ENCODE data around the gene AGXT2. TPM values are rescaled to one million over a fixed set of nuclear protein-coding genes. Genes with fewer than 3 reads are reported as not detected.

The AGXT2 gene
- total RNA-seq, 2 experiments from 2014 or later, result not detected

- no peak for DNase-seq
- Mint-ChIP-seq H3K4me3 (no peak overlapping the region), H3K27me3 (peaks cover 32% of the 10 kb centered on the region), H3K4me1 (ENCODE audit: low read depth) (no peaks in the 10 kb centered on the region), H3K36me3 (no peaks in the 10 kb centered on the region), H3K27ac (no peak overlapping the region), H3K9me3 (no peaks in the 10 kb centered on the region)
- ChIA-PET CTCF (interaction anchor here (0.8 to 4.5 kb wide), 21 partner anchors 8 to 922 kb away, joined by 3 to 52 read pairs (median 5); partner anchors contain the start of genes AGXT2 and DNAJC21), POLR2A (no interaction called here)
- intact Hi-C loops (cut with micrococcal nuclease), result no loop called here
Observed at GRCh38 chr5:35004200-35004599, 43.5 kb downstream of the AGXT2 start.

DNA sequence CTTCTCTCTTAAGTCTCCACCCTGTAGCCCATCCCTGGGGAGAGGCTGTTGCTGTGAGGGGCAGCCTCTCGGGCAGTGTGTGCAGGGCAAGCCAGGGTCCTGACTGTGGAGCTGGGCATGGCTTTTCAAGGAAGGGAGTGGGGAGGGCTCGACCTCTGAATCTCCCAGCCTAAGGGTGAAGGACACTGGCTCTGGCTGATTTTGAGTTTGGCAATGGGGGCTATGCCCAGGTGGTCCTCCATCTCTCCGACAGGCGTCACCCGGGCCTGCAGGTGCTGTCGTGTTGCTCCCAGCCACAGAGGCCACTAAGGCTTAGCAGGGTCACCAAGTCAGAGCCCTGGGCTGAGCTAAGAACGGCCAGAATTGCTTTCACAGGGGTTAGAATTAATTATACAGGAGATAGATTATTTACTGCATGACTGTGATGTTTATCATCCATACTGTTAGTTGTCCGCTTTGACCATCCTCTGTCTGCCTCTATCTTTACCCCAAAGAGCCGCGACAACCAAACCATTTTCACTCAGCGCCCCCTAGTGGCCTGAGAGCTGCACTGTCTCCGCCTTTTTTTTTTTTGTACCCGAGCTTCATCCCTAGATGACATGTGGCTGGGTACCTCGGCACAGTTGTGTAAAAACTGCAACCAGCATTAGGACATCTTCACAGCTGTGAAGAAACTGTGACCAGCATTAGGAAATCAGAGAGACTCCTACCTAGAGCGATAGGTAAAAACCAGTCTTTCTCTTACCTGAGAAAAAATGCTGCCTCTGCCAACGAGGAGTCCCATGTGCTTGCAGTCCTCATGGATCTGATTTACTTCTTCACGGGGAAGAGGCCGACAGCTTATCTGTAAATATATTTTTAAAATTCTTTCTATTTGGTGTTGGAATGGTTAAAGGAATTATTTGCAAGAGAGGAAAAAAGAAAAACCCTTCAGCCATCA, 44.5 kb downstream of the AGXT2 start:
- no peaks in the 10 kb centered on the region for H3K9me3 Mint-ChIP-seq
- peaks cover 29% of the 10 kb centered on the region for H3K27me3 Mint-ChIP-seq
- no peaks in the 10 kb centered on the region for H3K4me1 Mint-ChIP-seq (ENCODE audit: low read depth)
- no peak overlapping the region for H3K27ac Mint-ChIP-seq
- ChIA-PET POLR2A (no interaction called here), CTCF (interaction anchor here (0.6 to 4.5 kb wide), 37 partner anchors 9 to 923 kb away, joined by 3 to 52 read pairs (median 4); partner anchors contain the start of genes AGXT2, BRIX1, DNAJC21 and RAD1)
- peak; percentile 69 for DNase-seq
- H3K4me3 Mint-ChIP-seq, result no peak overlapping the region
- no peaks in the 10 kb centered on the region for H3K36me3 Mint-ChIP-seq
- intact Hi-C loops (cut with micrococcal nuclease), result loop anchor here (1.0 to 2.0 kb wide), 5 partner anchors 45 to 528 kb away; partner anchors contain the start of genes BRIX1 and RAD1

- ChIA-PET CTCF (interaction anchor here (0.7 to 4.5 kb wide), 7 partner anchors 9 to 528 kb away, joined by 3 to 52 read pairs (median 9); no protein-coding TSS in a partner anchor), POLR2A (no interaction called here)
- no peak overlapping the region for H3K27ac Mint-ChIP-seq
- H3K36me3 Mint-ChIP-seq, result no peaks in the 10 kb centered on the region
- H3K4me3 Mint-ChIP-seq, result no peak overlapping the region
- DNase-seq, result no peak
- peaks cover 28% of the 10 kb centered on the region for H3K27me3 Mint-ChIP-seq
- intact Hi-C loops (cut with micrococcal nuclease), result loop anchor here (2.0 kb wide), 2 partner anchors 88 to 528 kb away; partner anchors contain the start of genes BRIX1 and RAD1
- H3K4me1 Mint-ChIP-seq (ENCODE audit: low read depth), result no peaks in the 10 kb centered on the region
- no peaks in the 10 kb centered on the region for H3K9me3 Mint-ChIP-seq
Observed at GRCh38 chr5:35002459-35002858, 45.3 kb downstream of the AGXT2 start.

DNA sequence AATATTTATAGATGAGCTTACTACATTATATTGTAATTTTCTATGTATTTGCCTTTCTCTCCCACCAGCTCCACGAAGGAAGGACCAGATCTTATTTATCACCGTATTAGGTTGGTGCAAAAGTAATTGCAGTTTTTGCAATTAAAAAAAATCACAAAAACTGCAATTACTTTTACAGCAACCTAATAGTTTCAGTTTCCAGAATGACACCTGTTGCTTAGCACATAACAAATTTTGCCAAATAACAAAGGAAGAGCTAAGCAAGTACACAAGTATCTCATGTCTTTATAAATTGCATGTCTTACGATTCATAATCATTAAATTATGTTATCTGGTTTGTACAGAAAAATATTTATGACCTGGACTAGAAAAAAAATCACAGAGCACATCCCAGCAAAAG, 45.9 kb downstream of the AGXT2 start:
- Mint-ChIP-seq H3K36me3 (no peaks in the 10 kb centered on the region), H3K4me1 (ENCODE audit: low read depth) (no peaks in the 10 kb centered on the region), H3K27ac (no peak overlapping the region), H3K4me3 (no peak overlapping the region), H3K9me3 (no peaks in the 10 kb centered on the region), H3K27me3 (peaks cover 27% of the 10 kb centered on the region)
- ChIA-PET POLR2A (no interaction called here), CTCF (interaction anchor here (0.7 to 4.5 kb wide), 6 partner anchors 9 to 528 kb away, joined by 3 to 52 read pairs (median 10); no protein-coding TSS in a partner anchor)
- DNase-seq, result no peak
- intact Hi-C loops (cut with micrococcal nuclease), result loop anchor here (2.0 kb wide), 2 partner anchors 87 to 527 kb away; partner anchors contain the start of genes BRIX1 and RAD1

GRCh38 chr5:34998058-34998789, 49.5 kb downstream of the AGXT2 start:
- Mint-ChIP-seq H3K27me3 (peaks cover 13% of the 10 kb centered on the region), H3K4me1 (ENCODE audit: low read depth) (no peaks in the 10 kb centered on the region), H3K27ac (no peak overlapping the region), H3K9me3 (no peaks in the 10 kb centered on the region), H3K4me3 (no peak overlapping the region), H3K36me3 (no peaks in the 10 kb centered on the region)
- no peak for DNase-seq
- CTCF ChIA-PET, result no interaction called here
- POLR2A ChIA-PET, result no interaction called here
- intact Hi-C loops (cut with micrococcal nuclease), result no loop called here

GRCh38 chr5:34996261-34996660, 51.5 kb downstream of the AGXT2 start:
- peaks cover 12% of the 10 kb centered on the region for H3K27me3 Mint-ChIP-seq
- ChIA-PET CTCF (no interaction called here), POLR2A (interaction anchor here (0.6 kb wide), 1 partner anchor 20 kb away, joined by 3 read pairs; no protein-coding TSS in a partner anchor)
- intact Hi-C loops (cut with micrococcal nuclease), result no loop called here
- H3K9me3 Mint-ChIP-seq, result no peaks in the 10 kb centered on the region
- H3K4me1 Mint-ChIP-seq (ENCODE audit: low read depth), result no peaks in the 10 kb centered on the region
- no peaks in the 10 kb centered on the region for H3K36me3 Mint-ChIP-seq
- H3K4me3 Mint-ChIP-seq, result no peak overlapping the region
- H3K27ac Mint-ChIP-seq, result no peak overlapping the region
- DNase-seq, result no peak

GRCh38 chr5:34993951-34994350, 53.8 kb downstream of the AGXT2 start:
- no peak for DNase-seq
- no peak overlapping the region for H3K27ac Mint-ChIP-seq
- no peaks in the 10 kb centered on the region for H3K4me1 Mint-ChIP-seq (ENCODE audit: low read depth)
- H3K36me3 Mint-ChIP-seq, result no peaks in the 10 kb centered on the region
- ChIA-PET CTCF (interaction anchor here (1.3 to 1.6 kb wide), 2 partner anchors 8 to 9 kb away, joined by 5 to 12 read pairs; no protein-coding TSS in a partner anchor), POLR2A (no interaction called here)
- intact Hi-C loops (cut with micrococcal nuclease), result no loop called here
- H3K27me3 Mint-ChIP-seq, result peaks cover 17% of the 10 kb centered on the region
- no peaks in the 10 kb centered on the region for H3K9me3 Mint-ChIP-seq
- H3K4me3 Mint-ChIP-seq, result no peak overlapping the region

DNA sequence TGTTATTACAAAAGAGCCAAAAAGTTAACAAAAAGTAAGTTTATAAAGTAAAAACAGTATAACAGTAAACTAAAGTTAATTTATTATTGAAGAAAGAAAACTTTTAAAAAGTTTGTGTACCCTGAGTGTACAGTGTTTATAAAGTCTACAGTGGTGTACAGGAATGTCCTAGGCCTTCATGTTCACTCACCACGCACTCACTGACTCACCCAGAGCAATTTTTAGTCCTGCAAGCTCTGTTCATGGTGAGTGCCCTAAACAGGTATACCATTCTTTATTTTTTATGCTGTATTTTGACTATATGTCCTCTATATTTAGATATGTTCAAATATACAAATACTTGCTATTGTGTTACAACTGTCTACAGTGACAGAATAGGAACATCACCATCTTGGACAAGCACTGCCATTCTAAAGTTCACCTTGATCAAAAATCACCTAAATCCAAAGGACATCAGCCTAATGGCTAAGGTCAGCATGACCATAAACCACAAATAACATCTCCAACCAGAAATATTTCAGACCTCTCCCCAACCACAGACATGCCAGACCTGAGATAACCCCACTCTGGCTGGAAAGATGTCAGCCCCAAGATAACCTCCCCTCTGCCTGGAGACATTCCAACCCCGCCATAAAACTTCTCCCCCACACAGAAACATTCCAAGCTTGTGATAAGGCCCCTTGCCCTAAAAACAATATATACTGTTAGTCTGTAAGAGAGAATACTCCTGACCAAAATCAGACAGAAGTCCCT, 56.1 kb downstream of the AGXT2 start:
- POLR2A ChIA-PET, result no interaction called here

DNA sequence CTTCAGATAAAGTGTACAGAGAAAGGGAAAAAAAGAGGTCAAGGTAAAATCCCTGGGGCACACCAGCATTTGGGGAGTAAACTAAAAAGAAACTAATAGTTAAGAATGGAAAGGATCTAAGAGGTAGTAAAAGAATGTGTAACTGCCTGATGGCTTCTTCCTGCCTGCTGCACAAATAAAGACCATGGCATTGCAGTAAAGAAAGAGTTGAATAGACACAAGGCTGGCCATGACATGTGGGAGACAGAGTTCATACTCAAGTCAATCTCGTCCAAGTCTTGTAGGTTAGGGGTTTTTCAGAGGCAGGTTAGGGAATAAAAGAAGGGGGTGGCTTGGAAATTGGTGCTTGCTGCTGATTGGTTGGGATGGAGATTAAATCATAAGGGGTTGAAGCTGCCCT, 60.8 kb downstream of the AGXT2 start:
- H3K27ac Mint-ChIP-seq, result no peak overlapping the region
- CTCF ChIA-PET, result no interaction called here
- no peaks in the 10 kb centered on the region for H3K4me1 Mint-ChIP-seq (ENCODE audit: low read depth)
- peaks cover 26% of the 10 kb centered on the region for H3K27me3 Mint-ChIP-seq
- POLR2A ChIA-PET, result no interaction called here
- H3K4me3 Mint-ChIP-seq, result no peak overlapping the region
- peaks cover 21% of the 10 kb centered on the region for H3K9me3 Mint-ChIP-seq
- intact Hi-C loops (cut with micrococcal nuclease), result no loop called here
- H3K36me3 Mint-ChIP-seq, result peaks cover 3% of the 10 kb centered on the region
- DNase-seq, result no peak

More for the DNA sequence above, 56.1 kb downstream of the AGXT2 start:
- Mint-ChIP-seq H3K27ac (no peak overlapping the region), H3K4me1 (ENCODE audit: low read depth) (no peaks in the 10 kb centered on the region), H3K27me3 (peaks cover 30% of the 10 kb centered on the region), H3K36me3 (peaks cover 2% of the 10 kb centered on the region), H3K4me3 (no peak overlapping the region), H3K9me3 (peaks cover 12% of the 10 kb centered on the region)
- DNase-seq, result no peak
- CTCF ChIA-PET, result interaction anchor here (0.9 kb wide), 1 partner anchor 12 kb away, joined by 3 read pairs; no protein-coding TSS in a partner anchor
- intact Hi-C loops (cut with micrococcal nuclease), result no loop called here

DNA sequence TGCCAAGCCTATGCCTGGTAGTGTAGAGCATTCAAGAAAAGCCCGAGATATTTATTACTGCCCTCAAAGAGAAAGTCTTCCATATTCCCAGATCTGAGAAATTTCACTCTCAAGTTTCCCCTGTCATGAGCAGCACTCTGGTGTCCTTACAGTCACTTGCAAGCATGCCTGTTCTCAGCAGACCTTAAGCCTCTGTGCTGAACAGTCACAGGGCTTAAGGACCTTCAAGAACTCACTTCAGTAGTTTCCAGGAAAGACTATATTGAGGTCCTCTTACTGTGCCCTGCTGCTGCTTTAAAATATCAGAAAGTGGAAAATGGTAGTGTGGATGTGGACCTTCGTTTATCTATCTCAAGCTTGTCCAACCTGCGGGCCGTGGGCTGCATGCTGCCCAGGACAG, 64.9 kb downstream of the AGXT2 start:
- intact Hi-C loops (cut with micrococcal nuclease), result no loop called here
- peaks cover 25% of the 10 kb centered on the region for H3K9me3 Mint-ChIP-seq
- DNase-seq, result no peak
- peaks cover 13% of the 10 kb centered on the region for H3K27me3 Mint-ChIP-seq
- POLR2A ChIA-PET, result no interaction called here
- no peak overlapping the region for H3K27ac Mint-ChIP-seq
- CTCF ChIA-PET, result no interaction called here
- H3K4me1 Mint-ChIP-seq (ENCODE audit: low read depth), result no peaks in the 10 kb centered on the region
- peaks cover 3% of the 10 kb centered on the region for H3K36me3 Mint-ChIP-seq
- no peak overlapping the region for H3K4me3 Mint-ChIP-seq

DNA sequence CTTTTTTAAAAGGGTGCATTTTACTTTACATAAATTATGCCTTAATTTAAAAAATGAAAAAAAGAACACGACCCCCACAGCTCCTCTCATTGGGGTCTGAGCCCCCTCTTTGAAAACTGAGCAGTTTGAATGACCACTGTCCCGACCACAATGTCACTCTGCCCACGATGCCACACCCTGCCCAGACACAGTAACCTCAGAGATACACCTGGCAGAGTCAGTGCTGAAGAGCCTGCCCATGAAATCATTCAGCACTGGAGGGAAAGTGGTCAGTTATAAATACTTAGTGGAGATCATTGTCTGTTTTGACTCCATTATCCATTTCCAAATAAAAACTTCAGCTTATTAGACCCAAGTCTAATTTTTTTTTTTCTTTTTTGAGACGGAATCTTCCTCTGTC, 69.1 kb downstream of the AGXT2 start:
- ChIA-PET CTCF (no interaction called here), POLR2A (no interaction called here)
- no peaks in the 10 kb centered on the region for H3K36me3 Mint-ChIP-seq
- peaks cover 2% of the 10 kb centered on the region for H3K27me3 Mint-ChIP-seq
- H3K9me3 Mint-ChIP-seq, result peaks cover 7% of the 10 kb centered on the region
- intact Hi-C loops (cut with micrococcal nuclease), result no loop called here
- no peak overlapping the region for H3K27ac Mint-ChIP-seq
- DNase-seq, result no peak
- H3K4me3 Mint-ChIP-seq, result no peak overlapping the region
- H3K4me1 Mint-ChIP-seq (ENCODE audit: low read depth), result no peaks in the 10 kb centered on the region
